Measurements from ENCODE around the gene TUBG1.

The TUBG1 gene

DNA sequence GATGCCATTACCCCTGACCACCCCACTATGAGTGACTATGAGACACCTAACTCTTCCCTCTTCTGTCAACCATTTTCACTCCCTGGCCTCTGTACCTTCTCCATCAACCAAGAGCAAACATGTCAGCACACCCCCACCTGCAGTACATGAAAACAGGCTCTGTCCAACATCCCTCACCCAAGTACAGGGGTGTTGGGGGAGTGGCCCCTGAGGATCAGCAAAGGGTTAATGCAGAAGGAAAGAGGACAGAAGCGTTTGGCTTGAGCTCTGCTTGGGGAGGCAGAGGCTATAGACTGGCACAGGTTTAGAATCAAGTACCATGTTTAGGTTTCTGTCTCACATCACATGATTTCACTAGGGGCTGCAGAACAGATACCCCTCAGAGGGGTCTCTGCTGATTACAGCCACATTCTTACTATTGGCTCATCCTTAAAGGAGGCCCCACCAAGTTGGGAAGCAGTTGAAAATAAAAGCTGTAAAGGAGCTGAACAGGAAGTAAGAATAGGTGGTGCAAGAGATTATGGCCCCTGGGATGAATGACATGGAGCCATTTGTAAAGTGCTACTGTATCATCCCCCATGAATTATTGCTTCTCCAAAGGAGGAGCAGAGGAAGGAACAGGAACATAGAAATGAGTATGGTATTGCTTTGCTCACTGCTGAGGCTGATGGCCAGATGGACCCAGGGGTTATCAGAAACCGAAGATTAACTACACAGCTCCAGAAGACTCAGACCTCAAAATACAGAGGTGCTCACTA lies 29.5 kb upstream of the TUBG1 start:
- TF ChIP-seq, protein P1, sequence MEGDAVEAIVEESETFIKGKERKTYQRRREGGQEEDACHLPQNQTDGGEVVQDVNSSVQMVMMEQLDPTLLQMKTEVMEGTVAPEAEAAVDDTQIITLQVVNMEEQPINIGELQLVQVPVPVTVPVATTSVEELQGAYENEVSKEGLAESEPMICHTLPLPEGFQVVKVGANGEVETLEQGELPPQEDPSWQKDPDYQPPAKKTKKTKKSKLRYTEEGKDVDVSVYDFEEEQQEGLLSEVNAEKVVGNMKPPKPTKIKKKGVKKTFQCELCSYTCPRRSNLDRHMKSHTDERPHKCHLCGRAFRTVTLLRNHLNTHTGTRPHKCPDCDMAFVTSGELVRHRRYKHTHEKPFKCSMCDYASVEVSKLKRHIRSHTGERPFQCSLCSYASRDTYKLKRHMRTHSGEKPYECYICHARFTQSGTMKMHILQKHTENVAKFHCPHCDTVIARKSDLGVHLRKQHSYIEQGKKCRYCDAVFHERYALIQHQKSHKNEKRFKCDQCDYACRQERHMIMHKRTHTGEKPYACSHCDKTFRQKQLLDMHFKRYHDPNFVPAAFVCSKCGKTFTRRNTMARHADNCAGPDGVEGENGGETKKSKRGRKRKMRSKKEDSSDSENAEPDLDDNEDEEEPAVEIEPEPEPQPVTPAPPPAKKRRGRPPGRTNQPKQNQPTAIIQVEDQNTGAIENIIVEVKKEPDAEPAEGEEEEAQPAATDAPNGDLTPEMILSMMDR (IDR thresholded peaks at IDR 0.05; ENCODE audit: insufficient read depth, low read depth, low read length, missing control alignments), result no peak
- DNase-seq (ENCODE audit: low read depth), result no peak
- H3K4me3 ChIP-seq (ENCODE audit: low read depth, low read length), result no peak overlapping the region

DNA sequence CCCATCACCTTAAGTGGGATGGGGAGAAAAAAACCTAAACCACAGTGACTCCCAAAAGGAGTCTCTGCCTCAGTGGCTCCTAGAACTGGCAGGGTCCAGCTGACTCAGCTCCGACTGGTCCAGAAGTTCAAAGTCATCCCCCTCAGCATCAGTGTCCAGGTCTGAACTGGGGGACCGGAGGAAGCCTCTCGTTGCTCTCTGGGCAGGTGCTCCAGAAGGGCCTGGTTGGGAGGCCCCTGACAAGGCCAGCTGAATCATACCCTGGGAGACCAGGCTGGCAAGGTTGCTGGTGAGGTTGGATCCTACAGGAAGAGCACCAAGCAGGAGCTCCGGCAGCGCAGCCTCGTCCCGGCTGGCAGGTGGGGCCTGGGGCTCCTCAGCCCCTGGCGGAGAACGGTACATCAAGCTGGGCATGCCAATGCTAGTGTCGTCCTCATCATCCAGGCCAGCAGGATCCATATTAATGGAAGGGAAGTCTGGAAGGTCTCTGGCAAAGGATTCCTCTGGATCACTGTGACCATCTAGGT lies 27.7 kb upstream of the TUBG1 start:
- no peak for DNase-seq (ENCODE audit: low read depth)
- TF ChIP-seq, protein P1 (IDR thresholded peaks at IDR 0.05; ENCODE audit: insufficient read depth, low read depth, low read length, missing control alignments), result no peak
- H3K4me3 ChIP-seq (ENCODE audit: low read depth, low read length), result no peak overlapping the region

DNA sequence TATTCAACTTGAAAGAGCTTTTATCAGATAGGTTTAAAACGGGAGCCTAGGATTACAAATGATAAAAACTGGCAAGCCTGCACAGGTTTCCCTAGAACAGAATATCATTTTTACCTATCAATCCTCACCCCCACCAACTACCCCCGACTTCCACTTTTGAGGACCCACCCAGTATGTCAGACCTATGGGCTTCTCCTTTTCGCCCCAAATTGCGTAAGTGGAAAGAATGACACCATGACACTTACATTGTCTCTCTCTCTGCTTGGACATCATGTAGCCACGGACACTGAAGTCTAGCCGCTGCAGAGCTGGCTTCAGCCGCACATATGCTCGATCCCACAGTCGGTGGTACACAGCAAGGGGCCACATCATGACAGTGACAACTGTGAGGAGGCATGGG lies 24.6 kb upstream of the TUBG1 start:
- no peak for DNase-seq (ENCODE audit: low read depth)
- H3K4me3 ChIP-seq (ENCODE audit: low read depth, low read length), result no peak overlapping the region
- TF ChIP-seq, protein P1 (IDR thresholded peaks at IDR 0.05; ENCODE audit: insufficient read depth, low read depth, low read length, missing control alignments), result no peak

DNA sequence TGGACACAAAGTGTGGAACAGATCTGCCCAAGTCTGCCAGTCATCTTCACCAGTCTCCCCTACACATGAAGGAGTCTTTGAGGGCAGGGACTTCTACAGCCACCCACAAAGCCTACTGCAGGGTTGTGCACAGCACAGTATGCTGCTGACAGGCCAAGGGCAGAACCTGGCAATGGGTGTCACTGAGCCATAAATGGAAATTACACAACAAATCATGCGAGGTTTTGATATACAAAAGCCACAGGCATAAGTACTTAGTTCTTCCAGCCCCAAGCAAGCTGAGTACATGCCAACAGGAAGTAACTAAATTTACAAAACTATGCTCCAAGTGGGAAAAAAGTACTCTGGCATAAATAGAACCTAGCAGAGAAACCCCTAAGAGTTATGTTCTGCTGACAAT lies 24.1 kb upstream of the TUBG1 start:
- TF ChIP-seq, protein P1 (IDR thresholded peaks at IDR 0.05; ENCODE audit: insufficient read depth, low read depth, low read length, missing control alignments), result no peak
- DNase-seq (ENCODE audit: low read depth), result no peak
- no peak overlapping the region for H3K4me3 ChIP-seq (ENCODE audit: low read depth, low read length)

DNA sequence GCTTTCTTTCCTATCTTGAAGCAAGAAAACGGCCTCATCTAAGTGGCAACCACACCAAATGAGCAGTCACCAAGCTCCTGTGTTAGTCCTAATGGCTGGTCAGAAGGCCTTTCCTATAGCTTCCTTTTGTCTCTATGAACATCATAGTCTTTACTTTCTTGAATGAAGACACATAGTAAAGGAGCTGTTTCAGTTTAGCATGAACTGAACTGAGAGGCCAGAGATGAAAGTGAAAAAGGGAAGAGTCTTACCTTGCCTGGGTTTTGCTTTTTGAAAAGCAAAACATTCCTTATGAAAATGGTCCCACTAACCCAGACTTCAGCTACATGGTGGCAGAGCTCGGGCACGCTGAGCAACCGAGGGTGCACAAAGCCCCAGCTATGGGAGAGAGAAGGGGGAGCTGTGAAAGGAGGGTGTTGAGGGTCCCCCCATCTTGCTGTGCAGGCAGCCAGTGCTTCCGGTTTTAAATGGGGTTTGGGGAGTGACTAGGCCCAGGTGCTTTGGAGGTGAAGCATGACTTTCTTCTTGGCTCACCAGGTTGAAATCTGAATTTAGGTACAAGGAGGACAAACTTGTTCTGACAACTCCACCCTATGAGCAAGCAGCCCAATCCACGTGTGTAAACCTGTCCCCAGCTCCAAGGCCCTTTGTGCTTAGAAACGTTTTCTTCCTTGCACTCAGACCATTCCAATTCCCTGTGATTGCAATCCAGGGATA lies 22.8 kb upstream of the TUBG1 start:
- DNase-seq (ENCODE audit: low read depth), result peak; percentile 66
- H3K4me3 ChIP-seq (ENCODE audit: low read depth, low read length), result no peak overlapping the region
- TF ChIP-seq, protein P1 (IDR thresholded peaks at IDR 0.05; ENCODE audit: insufficient read depth, low read depth, low read length, missing control alignments), result no peak

DNA sequence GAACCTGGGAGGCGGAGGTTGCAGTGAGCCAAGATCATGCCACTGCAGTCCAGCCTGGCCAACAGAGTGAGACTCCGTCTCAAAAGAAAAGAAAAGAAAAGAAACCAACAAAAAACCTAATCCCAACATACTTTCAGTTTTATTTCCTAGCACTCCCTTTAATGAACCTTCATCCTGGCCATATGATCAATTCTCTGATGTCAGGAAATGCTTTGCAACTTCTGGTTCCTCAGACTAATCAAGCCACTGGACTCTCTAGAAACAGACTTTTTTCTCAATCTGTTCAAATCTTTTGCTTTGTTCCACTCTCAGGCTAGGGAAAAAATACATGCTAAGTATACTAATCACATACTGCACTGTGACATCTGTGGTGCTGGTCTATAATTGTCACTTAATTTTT lies 18.6 kb upstream of the TUBG1 start:
- TF ChIP-seq, protein P1 (IDR thresholded peaks at IDR 0.05; ENCODE audit: insufficient read depth, low read depth, low read length, missing control alignments), result no peak
- DNase-seq (ENCODE audit: low read depth), result no peak
- H3K4me3 ChIP-seq (ENCODE audit: low read depth, low read length), result no peak overlapping the region
